Measurements from ENCODE around the gene ACTRT2. TPM values are rescaled to one million over a fixed set of nuclear protein-coding genes. Genes with fewer than 3 reads are reported as not detected.

ACTRT2 gene
- total RNA-seq, 1 donor = not detected

DNA sequence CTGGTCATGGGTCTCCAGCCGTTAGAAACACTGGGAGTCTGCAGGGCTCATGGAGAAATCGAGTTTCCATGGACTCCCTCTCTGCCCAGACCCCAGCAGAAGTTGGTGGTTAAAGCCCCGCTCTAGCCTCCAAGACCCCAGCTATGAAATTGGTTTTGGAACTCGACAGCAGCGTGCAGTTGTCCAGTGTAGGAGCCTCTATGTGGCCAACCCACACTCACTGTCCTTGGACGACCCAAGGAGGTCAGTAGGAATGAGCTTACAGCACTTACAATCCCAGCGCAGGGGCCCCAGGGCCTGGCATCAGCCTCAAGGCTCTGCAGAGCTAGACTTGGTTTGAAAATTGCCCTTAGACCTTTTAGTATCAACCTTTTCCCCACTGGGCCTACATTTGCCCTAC lies 44.5 kb downstream of the ACTRT2 start:
- DNase-seq (ENCODE audit: low read depth in 2 of 3, low spot score in 2 of 3) = no peak

- DNase-seq (ENCODE audit: low read depth in 2 of 3, low spot score in 2 of 3) = peak in 1 of 3 donors; percentile 42
Observed at GRCh38 chr1:3066250-3066711, 45.0 kb downstream of the ACTRT2 start.

DNA sequence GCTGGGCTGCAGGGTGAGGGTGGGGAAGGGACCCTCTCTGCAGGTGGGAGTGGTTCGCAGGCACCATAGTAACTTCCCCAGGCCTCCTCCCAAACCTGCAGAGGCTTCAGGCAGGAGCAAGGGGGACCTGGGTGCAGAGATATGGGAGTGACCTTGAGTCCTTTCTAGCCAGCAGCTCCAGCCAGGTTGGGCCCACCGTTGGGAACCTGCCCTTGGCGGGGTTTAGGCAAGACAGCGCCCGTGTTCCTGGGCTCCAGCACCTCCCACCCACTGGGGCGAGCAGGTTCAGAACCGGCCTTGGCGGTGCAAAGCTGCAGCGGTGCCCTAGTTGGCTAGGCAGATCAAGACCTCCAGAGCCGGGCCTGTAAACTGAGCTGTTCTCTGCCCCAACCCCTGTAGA lies 45.6 kb downstream of the ACTRT2 start:
- DNase-seq (ENCODE audit: low read depth in 2 of 3, low spot score in 2 of 3) = no peak

- no peak for DNase-seq (ENCODE audit: low read depth in 2 of 3, low spot score in 2 of 3)
Observed at GRCh38 chr1:3067301-3067670, 46.0 kb downstream of the ACTRT2 start.

GRCh38 chr1:3067671-3068563 lies 46.6 kb downstream of the ACTRT2 start:
- DNase-seq (ENCODE audit: low read depth in 2 of 3, low spot score in 2 of 3) = peak in 1 of 3 donors; percentile 25

- peak in 2 of 3 donors; percentile 64 to 80 for DNase-seq (ENCODE audit: low read depth in 2 of 3, low spot score in 2 of 3)
Observed at GRCh38 chr1:3068564-3069431, 47.5 kb downstream of the ACTRT2 start, which contains the start of gene PRDM16. Gene PRDM16, plus strand, starts transcription at chr1:3069203. Its CDS starts 57 bp downstream, at chr1:3069260.

DNA sequence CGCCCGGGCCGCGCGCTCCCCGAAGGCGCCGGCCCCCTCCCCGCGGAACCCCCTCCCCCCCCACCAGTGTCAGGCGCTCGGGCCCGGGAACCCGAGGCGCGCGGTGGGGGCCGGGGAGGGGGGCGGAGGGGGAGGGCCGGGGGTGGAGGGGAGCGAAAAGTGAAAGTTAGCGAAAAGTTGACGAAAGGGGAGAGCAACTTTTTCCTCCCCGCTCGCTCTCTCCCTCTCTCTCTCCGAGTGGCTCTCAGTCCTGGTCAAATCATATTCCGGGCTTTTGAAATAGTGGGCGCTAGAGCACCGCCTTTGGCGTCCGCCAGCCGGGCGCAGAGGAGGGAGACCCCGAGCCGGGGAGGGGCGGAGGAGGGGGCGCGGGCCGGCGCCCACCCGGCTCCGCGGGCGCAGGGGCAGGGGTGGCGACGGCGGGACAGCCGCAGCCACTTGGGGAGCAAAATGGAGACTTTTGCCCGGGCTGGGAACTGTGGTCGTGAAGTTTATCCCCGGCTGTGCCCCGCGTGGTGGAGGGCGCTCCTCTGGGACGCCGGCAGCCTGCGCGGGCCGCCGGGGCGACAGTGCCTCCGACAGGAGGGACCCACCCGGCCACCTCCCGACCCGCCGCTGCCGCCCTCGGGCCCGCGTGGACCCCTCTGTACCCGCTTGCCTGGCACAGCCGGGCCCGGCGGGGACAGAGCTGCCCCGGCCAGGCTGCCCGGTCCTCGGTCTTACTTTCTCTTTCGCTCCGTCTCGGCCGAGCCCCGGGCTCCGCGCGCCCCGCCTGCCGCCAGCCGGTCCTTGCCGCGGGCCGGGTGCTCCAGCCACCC lies 48.4 kb downstream of the ACTRT2 start:
- DNase-seq (ENCODE audit: low read depth in 2 of 3, low spot score in 2 of 3) = peak in 2 of 3 donors; percentile 71 to 78

- no peak for DNase-seq (ENCODE audit: low read depth in 2 of 3, low spot score in 2 of 3)
Observed at GRCh38 chr1:3070309-3070643, 49.0 kb downstream of the ACTRT2 start.

- peak in 1 of 3 donors; percentile 43 for DNase-seq (ENCODE audit: low read depth in 2 of 3, low spot score in 2 of 3)
Observed at GRCh38 chr1:3070644-3071564, 49.6 kb downstream of the ACTRT2 start.

DNA sequence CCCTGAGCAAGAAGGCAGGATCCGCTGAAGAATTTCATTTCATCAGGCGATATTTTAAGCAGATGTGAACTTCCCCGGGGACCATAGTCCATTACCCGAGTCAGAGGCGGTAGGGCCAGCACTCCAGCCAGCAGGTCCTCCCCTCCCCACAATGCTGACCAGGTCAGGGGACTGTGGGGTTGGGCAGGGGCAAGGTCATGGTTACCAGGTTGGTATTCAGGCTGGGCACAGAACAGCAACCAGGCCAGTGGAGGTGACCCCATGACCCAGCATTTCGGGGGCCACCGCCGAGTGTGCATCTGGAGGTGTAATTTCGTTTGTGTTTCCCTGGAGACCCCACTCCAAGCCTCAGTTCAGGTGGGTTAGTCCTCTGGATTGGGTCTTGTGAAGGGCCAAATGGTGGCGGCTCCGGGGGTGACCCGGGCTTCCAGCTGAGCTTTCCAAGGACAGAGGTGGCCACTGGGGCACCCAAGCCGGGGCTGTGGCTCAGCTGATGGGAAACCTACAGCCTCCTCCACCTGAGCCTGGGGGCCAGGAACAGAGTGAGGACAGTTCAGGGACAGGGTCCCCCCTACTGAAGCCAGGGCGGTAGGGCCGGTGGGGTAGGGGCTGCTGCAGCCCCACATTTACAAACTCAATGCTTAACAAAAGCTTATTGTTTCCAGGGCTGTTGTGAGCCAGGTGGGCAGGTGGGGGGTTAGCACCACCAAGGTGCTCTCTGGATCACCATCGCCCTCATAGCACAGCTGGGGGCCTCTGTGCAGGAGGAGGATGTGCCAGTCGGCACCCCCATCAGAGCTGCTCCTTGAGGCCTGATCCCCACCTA lies 50.5 kb downstream of the ACTRT2 start:
- no peak for DNase-seq (ENCODE audit: low read depth in 2 of 3, low spot score in 2 of 3)

Other genes starting within 250 kb of the ACTRT2 start
- 0.27 TPM for gene TTC34, start 219.8 kb upstream of the ACTRT2 start, total RNA-seq
- gene PRDM16, start 47.7 kb downstream of the ACTRT2 start, total RNA-seq = 19.9 TPM